PC-3 (cell line): ENCODE results near the gene RPS6KC1. TPM values are rescaled to one million over a fixed set of nuclear protein-coding genes. Genes with fewer than 3 reads are reported as not detected.

Experiments
- ATAC-seq: fragments of 200-7000 bp; cut with Tn5 transposase; 2 replicates; pipeline ENCODE4 v1.9.1; 2020; ENCODE audit warnings: mild to moderate bottlenecking, moderate library complexity
- BruUV-seq: library from RNA; stranded (reverse); fragments of 400-500 nt; replicated peaks from 2 replicates; lab custom pipeline; 2021; lab: Mats Ljungman, UMichigan
- CTCF ChIA-PET: fragments of 300-600 bp; sonication (Branson Sonifier 250); formaldehyde crosslinking; loops from one replicate; lab custom pipeline; 2022; ENCODE audit warnings: antibody characterized with exemption; lab: Charles Lee
- POLR2A ChIA-PET: fragments of 300-600 bp; sonication (Branson Sonifier 250); formaldehyde crosslinking; loops from one replicate; lab custom pipeline; 2022; ENCODE audit warnings: antibody characterized with exemption; ENCODE audit not compliant: unreplicated experiment; lab: Charles Lee
- DNase-seq: peaks from one replicate; pipeline ENCODE4 v3.0.0-alpha.2; 2015
- H2AFZ ChIP-seq: fragments of 300-600 bp; sonication (generic); 2 replicates; pipeline ENCODE4 v1.6.0; 2016; ENCODE audit warnings: antibody characterized with exemption, low read length
- H3F3A ChIP-seq: fragments of 300-600 bp; sonication (generic); one replicate; pipeline ENCODE4 v1.6.0; 2017; ENCODE audit warnings: antibody characterized with exemption, low read length, control low read depth, mild to moderate bottlenecking; ENCODE audit not compliant: unreplicated experiment
- H3K27ac ChIP-seq: fragments of 300-600 bp; sonication (generic); 2 replicates; pipeline ENCODE4 v1.5.1; 2016; ENCODE audit warnings: mild to moderate bottlenecking, low read length
- H3K27me3 ChIP-seq: fragments of 300-600 bp; sonication (generic); 2 replicates; pipeline ENCODE4 v1.6.1; 2016; ENCODE audit warnings: low read length, mixed read lengths
- H3K36me3 ChIP-seq: fragments of 300-600 bp; sonication (generic); 2 replicates; pipeline ENCODE4 v1.6.1; 2016; ENCODE audit warnings: low read depth, mixed run types, low read length, mixed read lengths
- H3K4me1 ChIP-seq: fragments of 300-600 bp; sonication (generic); 2 replicates; pipeline ENCODE4 v1.5.1; 2016; ENCODE audit warnings: low read length; ENCODE audit not compliant: insufficient read depth
- H3K4me2 ChIP-seq: fragments of 300-600 bp; sonication (generic); 2 replicates; pipeline ENCODE4 v1.6.0; 2016; ENCODE audit warnings: low read length
- H3K4me3 ChIP-seq: fragments of 300-600 bp; sonication (generic); 2 replicates; pipeline ENCODE4 v1.5.1; 2016; ENCODE audit warnings: mild to moderate bottlenecking, low read length, mixed read lengths
- H3K79me2 ChIP-seq: fragments of 300-600 bp; sonication (generic); 2 replicates; pipeline ENCODE4 v1.6.1; 2017; ENCODE audit warnings: low read length, mixed read lengths
- H3K9ac ChIP-seq: fragments of 300-600 bp; sonication (generic); 2 replicates; pipeline ENCODE4 v1.6.0; 2016; ENCODE audit warnings: mild to moderate bottlenecking, low read length
- H3K9me2 ChIP-seq: fragments of 300-600 bp; sonication (generic); replicated peaks from 2 replicates; pipeline ENCODE4 v1.6.1; 2016; ENCODE audit warnings: mixed run types, low read length, mixed read lengths
- H3K9me3 ChIP-seq: fragments of 300-600 bp; sonication (generic); 2 replicates; pipeline ENCODE4 v1.6.1; 2016; ENCODE audit warnings: low read length, mixed read lengths
- H4K20me1 ChIP-seq: fragments of 300-600 bp; sonication (generic); 2 replicates; pipeline ENCODE4 v1.6.1; 2016; ENCODE audit warnings: low read length, mixed read lengths
- CTCF ChIP-seq: fragments of 300-600 bp; sonication (generic); conservative IDR thresholded peaks from 2 replicates; pipeline ENCODE4 v1.5.1; 2017; ENCODE audit warnings: antibody characterized with exemption, low read depth, mild to moderate bottlenecking, low read length
- EZH2 ChIP-seq: fragments of 300-600 bp; sonication (generic); IDR thresholded peaks from one replicate; pipeline ENCODE4 v1.6.1; 2017; ENCODE audit warnings: antibody characterized with exemption, mild to moderate bottlenecking, low read length; ENCODE audit not compliant: unreplicated experiment
- EZH2phosphoT487 ChIP-seq: fragments of 300-600 bp; sonication (generic); IDR thresholded peaks from 2 replicates; pipeline ENCODE4 v1.6.1; 2018; ENCODE audit warnings: mild to moderate bottlenecking, antibody characterized with exemption, low read length, borderline replicate concordance
- intact Hi-C: fragments of 100-400 bp; cut with micrococcal nuclease; formaldehyde crosslinking; loops from 2 replicates; pipeline ENCODE4 v1.9.0; 2023
- total RNA-seq: library from RNA; depleted of rRNA; stranded (reverse); fragments of >200 nt; gene quantifications from 2 replicates; pipeline ENCODE4 v1.2.3, GENCODE V29; 2014

Gene RPS6KC1
- total RNA-seq, 1 experiment from 2014 or later = 21.1 TPM

- Histone ChIP-seq H3F3A (no peaks in the 10 kb centered on the region), H4K20me1 (no peaks in the 10 kb centered on the region), H3K4me3 (no peak overlapping the region), H3K9ac (no peak overlapping the region), H3K4me1 (no peaks in the 10 kb centered on the region), H3K27ac (no peak overlapping the region), H3K4me2 (no peak overlapping the region), H3K79me2 (no peaks in the 10 kb centered on the region), H3K9me2 (no peaks in the 10 kb centered on the region), H3K27me3 (no peaks in the 10 kb centered on the region), H2AFZ (no peak overlapping the region), H3K36me3 (no peaks in the 10 kb centered on the region), H3K9me3 (no peaks in the 10 kb centered on the region)
- DNase-seq = no peak
- intact Hi-C loops = no loop called here
- TF ChIP-seq EZH2 (no peak), EZH2phosphoT487 (no peak)
- POLR2A ChIA-PET = no interaction called here
- CTCF ChIA-PET = no interaction called here
- no TSS peak for BruUV-seq
- no peak for ATAC-seq
Measured at GRCh38 chr1:213291526-213291925, 240.5 kb downstream of the RPS6KC1 start.

GRCh38 chr1:213292614-213293013 is 241.6 kb downstream of the RPS6KC1 start:
- POLR2A ChIA-PET = no interaction called here

DNA sequence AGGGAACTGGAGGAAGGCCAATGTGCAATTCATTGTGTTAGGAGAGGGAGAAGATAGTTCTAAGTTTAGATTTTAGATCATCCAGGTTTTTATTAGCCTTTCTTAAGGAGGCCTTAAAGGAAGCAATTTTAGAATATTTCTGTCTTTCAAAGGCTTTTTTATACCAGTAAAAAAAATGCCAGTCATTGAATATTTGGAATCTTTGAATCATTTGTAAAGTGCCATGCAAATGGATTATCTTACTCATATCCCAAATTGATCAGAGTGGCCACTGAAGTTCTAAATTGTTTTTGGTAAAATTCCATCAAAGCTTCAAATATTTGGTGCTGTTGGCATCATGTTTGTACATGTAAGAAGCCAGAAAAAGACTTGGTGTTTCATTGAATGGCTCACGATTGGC is 244.8 kb downstream of the RPS6KC1 start:
- CTCF ChIA-PET = no interaction called here
- H3K9me2 ChIP-seq = no peaks in the 10 kb centered on the region
- H3K4me1 ChIP-seq = no peaks in the 10 kb centered on the region
- no peak overlapping the region for H2AFZ ChIP-seq
- ATAC-seq (no peak), DNase-seq (no peak)
- H3K27me3 ChIP-seq = no peaks in the 10 kb centered on the region
- H3F3A ChIP-seq = no peaks in the 10 kb centered on the region
- H3K4me2 ChIP-seq = no peak overlapping the region
- H3K79me2 ChIP-seq = no peaks in the 10 kb centered on the region
- no peaks in the 10 kb centered on the region for H4K20me1 ChIP-seq
- no peak overlapping the region for H3K4me3 ChIP-seq
- TF ChIP-seq CTCF (no peak), EZH2phosphoT487 (no peak), EZH2 (no peak)
- H3K36me3 ChIP-seq = no peaks in the 10 kb centered on the region
- intact Hi-C loops = no loop called here
- H3K9me3 ChIP-seq = no peaks in the 10 kb centered on the region
- no peak overlapping the region for H3K27ac ChIP-seq
- no TSS peak for BruUV-seq
- H3K9ac ChIP-seq = no peak overlapping the region
- POLR2A ChIA-PET = no interaction called here

More at GRCh38 chr1:213292614-213293013, 241.6 kb downstream of the RPS6KC1 start:
- Histone ChIP-seq H3K9me3 (no peaks in the 10 kb centered on the region), H4K20me1 (no peaks in the 10 kb centered on the region), H3F3A (no peaks in the 10 kb centered on the region), H2AFZ (no peak overlapping the region), H3K27ac (no peak overlapping the region), H3K4me2 (no peak overlapping the region), H3K79me2 (no peaks in the 10 kb centered on the region), H3K4me3 (no peak overlapping the region), H3K36me3 (no peaks in the 10 kb centered on the region), H3K9ac (no peak overlapping the region), H3K27me3 (no peaks in the 10 kb centered on the region), H3K4me1 (no peaks in the 10 kb centered on the region), H3K9me2 (no peaks in the 10 kb centered on the region)
- no TSS peak for BruUV-seq
- no peak for ATAC-seq
- TF ChIP-seq EZH2phosphoT487 = no peak
- no peak for TF ChIP-seq EZH2
- TF ChIP-seq CTCF = no peak
- DNase-seq = no peak
- intact Hi-C loops = no loop called here
- CTCF ChIA-PET = no interaction called here
